PC-3 (cell line): ENCODE measurements around the gene ZNF385A. TPM values are rescaled to one million over a fixed set of nuclear protein-coding genes. Genes with fewer than 3 reads are reported as not detected.

Experiments used
- ATAC-seq: fragments of 200-7000 bp; cut with Tn5 transposase; 2 replicates; pipeline ENCODE4 v1.9.1; 2020; ENCODE audit warnings: mild to moderate bottlenecking, moderate library complexity
- BruUV-seq: library from RNA; stranded (reverse); fragments of 400-500 nt; replicated peaks from 2 replicates; lab custom pipeline; 2021; lab: Mats Ljungman, UMichigan
- CTCF ChIA-PET: fragments of 300-600 bp; sonication (Branson Sonifier 250); formaldehyde crosslinking; loops from one replicate; lab custom pipeline; 2022; ENCODE audit warnings: antibody characterized with exemption; lab: Charles Lee
- POLR2A ChIA-PET: fragments of 300-600 bp; sonication (Branson Sonifier 250); formaldehyde crosslinking; loops from one replicate; lab custom pipeline; 2022; ENCODE audit warnings: antibody characterized with exemption; ENCODE audit not compliant: unreplicated experiment; lab: Charles Lee
- DNase-seq: peaks from one replicate; pipeline ENCODE4 v3.0.0-alpha.2; 2015
- H2AFZ ChIP-seq: fragments of 300-600 bp; sonication (generic); 2 replicates; pipeline ENCODE4 v1.6.0; 2016; ENCODE audit warnings: antibody characterized with exemption, low read length
- H3F3A ChIP-seq: fragments of 300-600 bp; sonication (generic); one replicate; pipeline ENCODE4 v1.6.0; 2017; ENCODE audit warnings: antibody characterized with exemption, low read length, control low read depth, mild to moderate bottlenecking; ENCODE audit not compliant: unreplicated experiment
- H3K27ac ChIP-seq: fragments of 300-600 bp; sonication (generic); 2 replicates; pipeline ENCODE4 v1.5.1; 2016; ENCODE audit warnings: mild to moderate bottlenecking, low read length
- H3K27me3 ChIP-seq: fragments of 300-600 bp; sonication (generic); 2 replicates; pipeline ENCODE4 v1.6.1; 2016; ENCODE audit warnings: low read length, mixed read lengths
- H3K36me3 ChIP-seq: fragments of 300-600 bp; sonication (generic); 2 replicates; pipeline ENCODE4 v1.6.1; 2016; ENCODE audit warnings: low read depth, mixed run types, low read length, mixed read lengths
- H3K4me1 ChIP-seq: fragments of 300-600 bp; sonication (generic); 2 replicates; pipeline ENCODE4 v1.5.1; 2016; ENCODE audit warnings: low read length; ENCODE audit not compliant: insufficient read depth
- H3K4me2 ChIP-seq: fragments of 300-600 bp; sonication (generic); 2 replicates; pipeline ENCODE4 v1.6.0; 2016; ENCODE audit warnings: low read length
- H3K4me3 ChIP-seq: fragments of 300-600 bp; sonication (generic); 2 replicates; pipeline ENCODE4 v1.5.1; 2016; ENCODE audit warnings: mild to moderate bottlenecking, low read length, mixed read lengths
- H3K79me2 ChIP-seq: fragments of 300-600 bp; sonication (generic); 2 replicates; pipeline ENCODE4 v1.6.1; 2017; ENCODE audit warnings: low read length, mixed read lengths
- H3K9ac ChIP-seq: fragments of 300-600 bp; sonication (generic); 2 replicates; pipeline ENCODE4 v1.6.0; 2016; ENCODE audit warnings: mild to moderate bottlenecking, low read length
- H3K9me2 ChIP-seq: fragments of 300-600 bp; sonication (generic); replicated peaks from 2 replicates; pipeline ENCODE4 v1.6.1; 2016; ENCODE audit warnings: mixed run types, low read length, mixed read lengths
- H3K9me3 ChIP-seq: fragments of 300-600 bp; sonication (generic); 2 replicates; pipeline ENCODE4 v1.6.1; 2016; ENCODE audit warnings: low read length, mixed read lengths
- H4K20me1 ChIP-seq: fragments of 300-600 bp; sonication (generic); 2 replicates; pipeline ENCODE4 v1.6.1; 2016; ENCODE audit warnings: low read length, mixed read lengths
- CTCF ChIP-seq: fragments of 300-600 bp; sonication (generic); conservative IDR thresholded peaks from 2 replicates; pipeline ENCODE4 v1.5.1; 2017; ENCODE audit warnings: antibody characterized with exemption, low read depth, mild to moderate bottlenecking, low read length
- EZH2 ChIP-seq: fragments of 300-600 bp; sonication (generic); IDR thresholded peaks from one replicate; pipeline ENCODE4 v1.6.1; 2017; ENCODE audit warnings: antibody characterized with exemption, mild to moderate bottlenecking, low read length; ENCODE audit not compliant: unreplicated experiment
- EZH2phosphoT487 ChIP-seq: fragments of 300-600 bp; sonication (generic); IDR thresholded peaks from 2 replicates; pipeline ENCODE4 v1.6.1; 2018; ENCODE audit warnings: mild to moderate bottlenecking, antibody characterized with exemption, low read length, borderline replicate concordance
- intact Hi-C: fragments of 100-400 bp; cut with micrococcal nuclease; formaldehyde crosslinking; loops from 2 replicates; pipeline ENCODE4 v1.9.0; 2023
- total RNA-seq: library from RNA; depleted of rRNA; stranded (reverse); fragments of >200 nt; gene quantifications from 2 replicates; pipeline ENCODE4 v1.2.3, GENCODE V29; 2014

The ZNF385A gene
- total RNA-seq, 1 experiment from 2014 or later = 1.8 TPM

DNA sequence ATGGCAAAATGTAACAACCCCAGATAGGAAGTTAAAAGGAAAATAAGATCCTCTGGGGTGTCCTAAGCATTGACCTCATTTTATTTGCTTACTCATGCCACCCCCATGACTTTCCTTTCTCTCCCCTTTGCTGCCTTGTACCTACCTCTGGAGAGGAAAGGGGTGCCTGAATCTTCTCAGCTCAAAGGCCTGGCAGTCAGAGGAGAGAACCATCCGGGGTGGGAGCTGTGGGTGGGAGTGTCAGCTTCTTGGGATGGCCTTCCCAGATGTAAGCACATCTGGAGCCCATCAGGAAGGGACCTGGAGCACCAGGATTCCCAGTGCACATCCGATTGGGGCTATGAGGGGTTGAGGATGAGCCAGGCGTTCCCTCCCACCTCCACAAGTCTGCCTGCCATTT, 39.7 kb upstream of the ZNF385A start:
- Histone ChIP-seq H3K79me2 (no peaks in the 10 kb centered on the region), H3K36me3 (no peaks in the 10 kb centered on the region), H4K20me1 (no peaks in the 10 kb centered on the region), H3K27me3 (no peaks in the 10 kb centered on the region), H2AFZ (no peak overlapping the region), H3K9ac (no peak overlapping the region), H3K9me2 (no peaks in the 10 kb centered on the region), H3K4me1 (peaks cover 60% of the 10 kb centered on the region), H3K9me3 (no peaks in the 10 kb centered on the region), H3K27ac (no peak overlapping the region), H3K4me3 (no peak overlapping the region), H3F3A (no peaks in the 10 kb centered on the region), H3K4me2 (no peak overlapping the region)
- DNase-seq (no peak), ATAC-seq (no peak)
- intact Hi-C loops = no loop called here
- ChIA-PET POLR2A (no interaction called here), CTCF (no interaction called here)
- no TSS peak for BruUV-seq
- TF ChIP-seq EZH2 (no peak), EZH2phosphoT487 (no peak), CTCF (no peak)

- Histone ChIP-seq H3K9ac (no peak overlapping the region), H3K4me1 (peaks cover 56% of the 10 kb centered on the region), H3F3A (no peaks in the 10 kb centered on the region), H4K20me1 (no peaks in the 10 kb centered on the region), H2AFZ (0 out of 2 replicates have a peak overlapping the region, but pooled peaks have one; percentile 4), H3K9me2 (no peaks in the 10 kb centered on the region), H3K79me2 (peaks cover 2% of the 10 kb centered on the region; the same call in 1 of the 2 replicates), H3K27me3 (no peaks in the 10 kb centered on the region), H3K4me2 (peak overlapping the region; percentile 32), H3K36me3 (no peaks in the 10 kb centered on the region), H3K9me3 (no peaks in the 10 kb centered on the region), H3K4me3 (no peak overlapping the region), H3K27ac (peak overlapping the region; percentile 64)
- DNase-seq (no peak), ATAC-seq (no peak)
- POLR2A ChIA-PET = no interaction called here
- no TSS peak for BruUV-seq
- CTCF ChIA-PET = no interaction called here
- TF ChIP-seq EZH2phosphoT487 = no peak
- no peak for TF ChIP-seq CTCF
- no peak for TF ChIP-seq EZH2
- intact Hi-C loops = no loop called here
Measured at GRCh38 chr12:54423816-54424150, 39.2 kb upstream of the ZNF385A start.

DNA sequence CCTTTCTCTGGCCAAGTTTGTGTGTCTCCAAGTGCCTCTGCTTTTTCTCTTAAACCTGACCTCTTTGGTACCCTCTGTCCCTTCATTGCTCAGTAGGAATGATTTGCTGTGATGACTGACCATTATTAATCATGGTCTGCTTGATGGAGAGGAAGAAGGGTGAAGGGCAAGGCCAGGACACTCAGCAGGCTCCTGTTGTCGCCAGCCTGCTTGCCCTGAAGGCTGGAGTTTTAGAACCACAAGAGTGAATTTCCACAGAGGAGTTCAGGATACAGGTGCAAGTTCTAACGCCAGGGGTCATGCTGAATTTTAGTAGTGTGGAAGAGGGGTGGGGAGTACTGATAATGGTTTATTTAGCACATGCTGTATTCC, 37.3 kb upstream of the ZNF385A start:
- Histone ChIP-seq H2AFZ (no peak overlapping the region), H3K9ac (no peak overlapping the region), H3K79me2 (peaks cover 18% of the 10 kb centered on the region), H3K4me3 (no peak overlapping the region), H3F3A (no peaks in the 10 kb centered on the region), H3K4me2 (no peak overlapping the region), H3K4me1 (peaks cover 57% of the 10 kb centered on the region), H3K36me3 (no peaks in the 10 kb centered on the region), H3K9me2 (no peaks in the 10 kb centered on the region), H4K20me1 (no peaks in the 10 kb centered on the region), H3K27me3 (no peaks in the 10 kb centered on the region), H3K27ac (peak overlapping the region; percentile 12; the same call in 1 of the 2 replicates), H3K9me3 (no peaks in the 10 kb centered on the region)
- no TSS peak for BruUV-seq
- ChIA-PET CTCF (no interaction called here), POLR2A (no interaction called here)
- intact Hi-C loops = no loop called here
- DNase-seq = no peak
- no peak for TF ChIP-seq CTCF
- no peak for TF ChIP-seq EZH2phosphoT487
- TF ChIP-seq EZH2 = no peak
- no peak for ATAC-seq
